Kidney epithelial cell (primary cell): Measurements from ENCODE around the gene PTPN6. TPM values are rescaled to one million over a fixed set of nuclear protein-coding genes. Genes with fewer than 3 reads are reported as not detected.

Experiments
- DNase-seq: peaks from one replicate; pipeline ENCODE4 v3.0.0-alpha.2; 2010; ENCODE audit warnings: low read depth
- H3K27me3 ChIP-seq: 2 replicates; pipeline ENCODE4 v1.6.0; 2011; ENCODE audit warnings: low read length; ENCODE audit not compliant: control insufficient read depth, insufficient read depth
- H3K36me3 ChIP-seq: 2 replicates; pipeline ENCODE4 v1.5.1; 2011; ENCODE audit warnings: low read length; ENCODE audit not compliant: control insufficient read depth, insufficient read depth
- H3K4me3 ChIP-seq: 2 replicates; pipeline ENCODE4 v1.5.1; 2011; ENCODE audit warnings: low read depth, mild to moderate bottlenecking, control low read depth, low read length
- CTCF ChIP-seq: IDR thresholded peaks from 2 replicates; pipeline ENCODE4 v1.5.1; 2011; ENCODE audit warnings: mild to moderate bottlenecking, moderate library complexity, low read length, control low read depth, inconsistent platforms; ENCODE audit not compliant: insufficient read depth, poor library complexity, severe bottlenecking
- total RNA-seq: library from RNA; depleted of rRNA; stranded (reverse); fragments of >200 nt; gene quantifications from 2 replicates; pipeline ENCODE4 v1.2.3, GENCODE V29; 2015

PTPN6 gene
- total RNA-seq, 1 donor from 2014 or later = 31.3 TPM

DNA sequence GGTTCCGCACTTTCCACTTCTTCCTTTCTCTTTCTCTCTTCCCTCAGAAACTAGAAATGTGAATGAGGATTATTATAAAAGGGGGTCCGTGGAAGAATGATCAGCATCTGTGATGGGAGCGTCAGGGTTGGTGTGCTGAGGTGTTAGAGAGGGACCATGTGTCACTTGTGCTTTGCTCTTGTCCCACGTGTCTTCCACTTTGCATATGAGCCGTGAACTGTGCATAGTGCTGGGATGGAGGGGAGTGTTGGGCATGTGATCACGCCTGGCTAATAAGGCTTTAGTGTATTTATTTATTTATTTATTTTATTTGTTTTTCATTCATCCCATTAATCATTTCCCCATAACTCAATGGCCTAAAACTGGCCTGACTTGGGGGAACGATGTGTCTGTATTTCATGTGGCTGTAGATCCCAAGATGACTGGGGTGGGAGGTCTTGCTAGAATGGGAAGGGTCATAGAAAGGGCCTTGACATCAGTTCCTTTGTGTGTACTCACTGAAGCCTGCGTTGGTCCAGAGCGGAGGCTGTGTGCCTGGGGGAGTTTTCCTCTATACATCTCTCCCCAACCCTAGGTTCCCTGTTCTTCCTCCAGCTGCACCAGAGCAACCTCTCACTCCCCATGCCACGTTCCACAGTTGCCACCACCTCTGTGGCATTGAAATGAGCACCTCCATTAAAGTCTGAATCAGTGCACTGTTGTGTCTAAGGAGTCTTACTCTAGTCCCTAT is 28.0 kb upstream of the PTPN6 start:
- Histone ChIP-seq H3K4me3 (no peak overlapping the region), H3K36me3 (no peaks in the 10 kb centered on the region), H3K27me3 (no peaks in the 10 kb centered on the region)
- no peak for TF ChIP-seq CTCF
- no peak for DNase-seq

- Histone ChIP-seq H3K27me3 (no peaks in the 10 kb centered on the region), H3K36me3 (no peaks in the 10 kb centered on the region), H3K4me3 (no peak overlapping the region)
- DNase-seq = no peak
- TF ChIP-seq CTCF = no peak
Measured at GRCh38 chr12:6923851-6924250, 27.3 kb upstream of the PTPN6 start.

DNA sequence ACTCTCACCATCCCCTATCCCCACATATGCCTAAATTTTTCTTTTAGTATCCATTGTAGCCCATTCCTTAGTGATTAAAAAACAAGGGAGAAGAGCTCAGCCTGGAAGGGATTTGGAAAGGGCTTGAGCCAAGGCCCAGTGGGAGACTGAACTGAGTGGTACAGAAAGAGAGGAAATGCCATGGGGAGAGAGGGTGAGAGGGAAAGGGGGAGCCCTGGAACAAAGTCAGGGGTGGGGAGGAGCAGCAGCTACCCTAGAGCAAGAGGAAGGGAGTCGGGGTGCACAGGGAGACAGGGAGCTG is 26.0 kb upstream of the PTPN6 start:
- H3K4me3 ChIP-seq = no peak overlapping the region

GRCh38 chr12:6925540-6926279 is 25.4 kb upstream of the PTPN6 start:
- DNase-seq = peak; percentile 77
- peak overlapping the region; percentile 32 for H3K4me3 ChIP-seq
- no peaks in the 10 kb centered on the region for H3K36me3 ChIP-seq
- no peak for TF ChIP-seq CTCF
- H3K27me3 ChIP-seq = no peaks in the 10 kb centered on the region

More for the DNA sequence above, 26.0 kb upstream of the PTPN6 start:
- Histone ChIP-seq H3K27me3 (no peaks in the 10 kb centered on the region), H3K36me3 (no peaks in the 10 kb centered on the region)
- no peak for TF ChIP-seq CTCF
- no peak for DNase-seq

- Histone ChIP-seq H3K4me3 (peak within 1 kb of the TSS; percentile 87), H3K27me3 (no peaks in the 10 kb centered on the region), H3K36me3 (no peaks in the 10 kb centered on the region)
- DNase-seq = no peak
- no peak for TF ChIP-seq CTCF
Measured at GRCh38 chr12:6927379-6928021, 23.7 kb upstream of the PTPN6 start, which contains the start of gene ATN1. ATN1 (plus strand) TSS chr12:6927959; CDS start chr12:6934002, 6,043 bp downstream.
